ENCODE results near the gene ZBTB38.

The ZBTB38 gene

DNA sequence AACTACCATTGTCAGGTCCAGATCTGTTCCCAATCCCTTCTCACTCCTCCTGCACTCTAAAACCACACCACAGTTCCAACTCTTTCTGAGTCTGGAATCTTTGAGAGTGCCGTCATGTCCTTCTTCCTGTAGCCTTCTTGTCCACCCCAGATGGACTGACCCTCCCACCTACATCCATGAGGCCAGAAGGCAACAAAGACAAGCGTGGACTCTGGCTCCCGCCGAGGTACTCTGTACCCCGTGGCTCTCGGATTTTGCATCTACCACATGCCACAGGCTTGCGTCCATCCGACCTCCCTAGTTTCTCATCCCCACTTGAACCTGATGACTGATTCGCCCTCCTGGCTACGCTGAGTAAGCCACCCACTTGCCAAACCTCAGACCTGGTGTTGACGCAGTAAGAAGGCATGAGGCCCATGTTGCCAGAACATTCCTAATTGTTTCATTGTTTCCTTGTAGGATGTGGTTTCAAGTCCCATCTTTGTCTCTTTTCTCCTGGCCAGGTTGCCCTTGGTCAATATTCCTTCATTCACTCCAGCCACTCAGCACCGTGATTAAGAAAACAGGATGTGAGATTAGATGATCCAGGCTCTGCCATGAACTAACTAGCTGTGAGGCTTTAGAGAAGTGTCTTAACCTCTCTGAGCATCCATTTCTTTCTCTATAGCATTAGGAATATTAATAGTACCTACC, 1.1 kb upstream of the ZBTB38 start:
- TF ChIP-seq ZFX (IDR thresholded peaks at IDR 0.05) (no peak), CTCF (conservative IDR thresholded peaks at IDR 0.05) (no peak)
- peak overlapping the region; percentile 34 for H3K27ac ChIP-seq

DNA sequence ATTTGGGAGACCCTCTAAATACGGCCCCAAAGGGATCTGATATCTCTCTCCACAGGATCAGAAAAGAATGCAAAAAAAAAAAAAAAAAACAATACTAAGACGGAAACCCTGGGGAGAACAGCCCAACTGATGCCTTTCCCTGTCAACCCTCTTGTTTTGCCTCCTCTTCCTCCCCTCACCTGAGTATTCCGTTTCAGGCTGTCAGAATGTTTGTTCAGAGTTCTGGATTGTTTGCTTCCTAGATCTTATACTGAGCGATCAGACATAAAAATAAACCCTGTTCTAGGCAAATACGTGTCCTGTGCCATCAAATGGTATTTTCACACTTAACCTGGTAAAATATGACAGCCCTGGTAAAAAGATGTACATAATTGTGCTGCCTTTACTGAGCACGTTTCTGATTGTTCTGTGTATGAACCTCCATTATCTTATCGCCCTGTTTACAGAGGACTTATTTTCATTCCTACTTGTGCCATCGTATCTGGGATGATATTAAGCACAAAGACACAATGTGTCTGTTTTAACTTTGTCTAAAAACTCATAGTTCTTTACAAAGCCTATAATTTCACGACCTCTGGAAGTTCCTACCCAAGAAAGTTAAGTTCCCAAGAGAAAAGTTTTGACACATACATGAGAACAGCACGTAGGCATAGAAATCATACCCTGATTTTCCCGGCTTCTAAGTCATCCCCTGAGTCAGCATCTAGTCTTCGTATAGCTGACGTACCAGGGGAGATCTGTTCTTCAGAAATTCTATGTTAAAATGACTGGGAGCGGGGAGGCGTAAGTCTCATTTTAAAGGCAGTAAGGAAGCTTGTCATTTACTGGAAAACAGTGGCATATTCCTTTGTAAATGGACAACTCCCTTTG, 856 bp downstream of the ZBTB38 start:
- H3K27ac ChIP-seq: peak overlapping the region; percentile 26

GRCh38 chr3:141370065-141370533, 1.8 kb downstream of the ZBTB38 start:
- no peak for TF ChIP-seq ZFX (IDR thresholded peaks at IDR 0.05)
- no peak; the same call in 1 of the 2 replicates for TF ChIP-seq CTCF (conservative IDR thresholded peaks at IDR 0.05)
- no peak overlapping the region for H3K27ac ChIP-seq

More for the DNA sequence above, 856 bp downstream of the ZBTB38 start:
- TF ChIP-seq CTCF (conservative IDR thresholded peaks at IDR 0.05) (no peak), ZFX (IDR thresholded peaks at IDR 0.05) (no peak)

GRCh38 chr3:141371882-141372281, 3.6 kb downstream of the ZBTB38 start:
- no peak overlapping the region for H3K27ac ChIP-seq
- TF ChIP-seq ZFX (IDR thresholded peaks at IDR 0.05) (no peak), CTCF (conservative IDR thresholded peaks at IDR 0.05) (no peak)

GRCh38 chr3:141372656-141373055, 4.4 kb downstream of the ZBTB38 start:
- TF ChIP-seq CTCF (conservative IDR thresholded peaks at IDR 0.05): no peak
- no peak for TF ChIP-seq ZFX (IDR thresholded peaks at IDR 0.05)
- H3K27ac ChIP-seq: no peak overlapping the region

- H3K27ac ChIP-seq: no peak overlapping the region
- no peak for TF ChIP-seq CTCF (conservative IDR thresholded peaks at IDR 0.05)
- no peak for TF ChIP-seq ZFX (IDR thresholded peaks at IDR 0.05)
These were observed 4.9 kb downstream of the ZBTB38 start for GRCh38 chr3:141373232-141373631.
